Nephron progenitor cell (in vitro differentiated cells): ENCODE data around the gene ANKRD11.

Experiments
- DNase-seq: peaks from one replicate; pipeline ENCODE4 v3.0.0; 2021
- H3K27ac Mint-ChIP-seq: 2 replicates; pipeline ENCODE4 v1.8.0; 2021; ENCODE audit warnings: mild to moderate bottlenecking, moderate library complexity, mixed read lengths
- H3K27me3 Mint-ChIP-seq: 2 replicates; pipeline ENCODE4 v1.8.0; 2021; ENCODE audit warnings: mild to moderate bottlenecking, low read depth, mixed read lengths; ENCODE audit not compliant: poor library complexity
- H3K36me3 Mint-ChIP-seq: 2 replicates; pipeline ENCODE4 v1.8.0; 2021; ENCODE audit warnings: low read depth, mixed read lengths
- H3K4me1 Mint-ChIP-seq: 2 replicates; pipeline ENCODE4 v1.8.0; 2021; ENCODE audit warnings: mixed read lengths
- H3K4me3 Mint-ChIP-seq: 2 replicates; pipeline ENCODE4 v1.8.0; 2021; ENCODE audit warnings: mild to moderate bottlenecking, moderate library complexity, mixed read lengths
- H3K9me3 Mint-ChIP-seq: 2 replicates; pipeline ENCODE4 v1.8.0; 2021; ENCODE audit warnings: mild to moderate bottlenecking, moderate library complexity, mixed read lengths
- CTCF ChIP-seq: fragments of 200-600 bp; sonication (generic); IDR thresholded peaks from 2 replicates; pipeline ENCODE4 v1.5.0; 2021; ENCODE audit warnings: antibody characterized with exemption

Gene ANKRD11

GRCh38 chr16:89495121-89495520, 4.8 kb upstream of the ANKRD11 start:
- Mint-ChIP-seq H3K4me1 (peaks cover 53% of the 10 kb centered on the region), H3K36me3 (no peaks in the 10 kb centered on the region), H3K27me3 (peaks cover 2% of the 10 kb centered on the region), H3K4me3 (peak overlapping the region; percentile 14), H3K9me3 (no peaks in the 10 kb centered on the region), H3K27ac (peak overlapping the region; percentile 68)
- no peak for TF ChIP-seq CTCF
- peak; percentile 47 for DNase-seq

GRCh38 chr16:89493776-89494175, 3.4 kb upstream of the ANKRD11 start:
- no peaks in the 10 kb centered on the region for H3K36me3 Mint-ChIP-seq
- no peaks in the 10 kb centered on the region for H3K9me3 Mint-ChIP-seq
- peaks cover 2% of the 10 kb centered on the region for H3K27me3 Mint-ChIP-seq
- TF ChIP-seq CTCF = no peak
- peaks cover 55% of the 10 kb centered on the region for H3K4me1 Mint-ChIP-seq
- H3K4me3 Mint-ChIP-seq = peak overlapping the region; percentile 26
- H3K27ac Mint-ChIP-seq = peak overlapping the region; percentile 79
- no peak for DNase-seq

- Mint-ChIP-seq H3K4me1 (peaks cover 59% of the 10 kb centered on the region), H3K9me3 (no peaks in the 10 kb centered on the region), H3K4me3 (peak overlapping the region; percentile 91), H3K27ac (no peak overlapping the region), H3K36me3 (peaks cover 1% of the 10 kb centered on the region), H3K27me3 (peaks cover 2% of the 10 kb centered on the region)
- DNase-seq = no peak
- no peak for TF ChIP-seq CTCF
Measured at GRCh38 chr16:89491974-89492687, 1.8 kb upstream of the ANKRD11 start.

GRCh38 chr16:89491238-89491869, 993 bp upstream of the ANKRD11 start:
- H3K36me3 Mint-ChIP-seq = peaks cover 7% of the 10 kb centered on the region
- DNase-seq = no peak
- peak; percentile 13 for TF ChIP-seq CTCF
- peak overlapping the region; percentile 91 for H3K4me3 Mint-ChIP-seq
- H3K4me1 Mint-ChIP-seq = peaks cover 66% of the 10 kb centered on the region
- H3K27me3 Mint-ChIP-seq = peaks cover 2% of the 10 kb centered on the region
- no peaks in the 10 kb centered on the region for H3K9me3 Mint-ChIP-seq
- peak overlapping the region; percentile 96 for H3K27ac Mint-ChIP-seq

GRCh38 chr16:89489898-89490438, 393 bp downstream of the ANKRD11 start:
- peaks cover 75% of the 10 kb centered on the region for H3K4me1 Mint-ChIP-seq
- peaks cover 10% of the 10 kb centered on the region for H3K36me3 Mint-ChIP-seq
- no peak for TF ChIP-seq CTCF
- no peaks in the 10 kb centered on the region for H3K9me3 Mint-ChIP-seq
- peak; percentile 48 for DNase-seq
- H3K4me3 Mint-ChIP-seq = no peak overlapping the region
- H3K27me3 Mint-ChIP-seq = peaks cover 2% of the 10 kb centered on the region
- no peak overlapping the region for H3K27ac Mint-ChIP-seq
